HepG2 (cell line): ENCODE results near the gene SPTAN1. TPM values are rescaled to one million over a fixed set of nuclear protein-coding genes. Genes with fewer than 3 reads are reported as not detected.

ENCODE experiments used
- ATAC-seq: fragments of 200-7000 bp; cut with Tn5 transposase; 3 replicates; pipeline ENCODE4 v1.9.1; 2020; ENCODE audit warnings: mild to moderate bottlenecking, moderate library complexity
- BruUV-seq: library from RNA; stranded (reverse); fragments of 400-500 nt; replicated peaks from 2 replicates; lab custom pipeline; 2021; lab: Mats Ljungman, UMichigan
- CTCF ChIA-PET: fragments of 300-600 bp; formaldehyde crosslinking; extraction: SDS; loops from one replicate; lab custom pipeline; 2021; ENCODE audit warnings: low total read pairs, inconsistent platforms, low intra/inter-chr PET ratio; lab: Yijun Ruan, JAX
- POLR2A ChIA-PET: fragments of 350-600 bp; sonication (Branson Sonifier 250); formaldehyde crosslinking; loops from one replicate; lab custom pipeline; 2020; ENCODE audit warnings: antibody characterized with exemption, inconsistent platforms; lab: Yijun Ruan, JAX
- DNase-seq: peaks from one replicate; pipeline ENCODE4 v3.0.0-alpha.2; 2015; ENCODE audit warnings: low spot score
- FAIRE-seq: peaks from 3 replicates; lab custom pipeline; 2011; peaks lifted over from hg19 to GRCh38; lab: Jason Lieb, UNC
- H2AFZ ChIP-seq: one replicate; pipeline ENCODE4 v1.6.1; 2011; ENCODE audit warnings: low read length, inconsistent platforms
- H3K27ac ChIP-seq: fragments of 300-600 bp; 3 replicates; pipeline ENCODE4 v1.8.0; 2011; ENCODE audit warnings: mixed run types, mild to moderate bottlenecking, mixed read lengths, low read length, inconsistent platforms; ENCODE audit not compliant: insufficient read depth; ENCODE audit errors: extremely low read length
- H3K27me3 ChIP-seq, 2 experiments: fragments of 200-600 bp in 1 of 2; 2 replicates in 1 of 2; 3 replicates in 1 of 2; pipeline versions ENCODE4 v1.6.0 to v1.8.0; 2011; ENCODE audit warnings: low read length in 2 of 2, mild to moderate bottlenecking in 2 of 2, moderate library complexity in 2 of 2, inconsistent platforms in 1 of 2; ENCODE audit not compliant: insufficient read depth in 2 of 2, control insufficient read depth in 1 of 2
- H3K36me3 ChIP-seq, 2 experiments: fragments of 200-600 bp in 1 of 2; replicated peaks in 1 of 2; 2 replicates in 1 of 2; 3 replicates in 1 of 2; pipeline versions ENCODE4 v1.5.1 to v1.8.0; 2011; ENCODE audit warnings: low read length in 2 of 2, inconsistent platforms in 1 of 2; ENCODE audit not compliant: insufficient read depth in 2 of 2, control insufficient read depth in 1 of 2
- H3K4me1 ChIP-seq: 2 replicates; pipeline ENCODE4 v1.5.1; 2012; ENCODE audit warnings: low read length, inconsistent platforms; ENCODE audit not compliant: insufficient read depth
- H3K4me2 ChIP-seq: 2 replicates; pipeline ENCODE4 v1.6.0; 2011; ENCODE audit warnings: low read depth, low read length, inconsistent platforms
- H3K4me3 ChIP-seq, 3 experiments: fragments of 200-600 bp in 1 of 3; sonication (generic), shearing (Covaris generic) in 1 of 3; replicated peaks in 1 of 3; 2 replicates each; pipeline ENCODE4 v1.5.1; 2011 to 2016; ENCODE audit warnings: low read length in 3 of 3, inconsistent platforms in 2 of 3, low read depth in 2 of 3, mild to moderate bottlenecking in 2 of 3, control low read depth in 1 of 3, mixed read lengths in 1 of 3; ENCODE audit not compliant: insufficient read depth in 1 of 3
- H3K79me2 ChIP-seq: one replicate; pipeline ENCODE4 v1.6.1; 2011; ENCODE audit warnings: low read length, inconsistent platforms; ENCODE audit not compliant: insufficient read depth
- H3K9ac ChIP-seq: 2 replicates; pipeline ENCODE4 v1.6.0; 2011; ENCODE audit warnings: mild to moderate bottlenecking, low read depth, low read length, inconsistent platforms; ENCODE audit not compliant: insufficient read depth
- H3K9me3 ChIP-seq: 2 replicates; pipeline ENCODE4 v1.5.1; 2012; ENCODE audit warnings: mild to moderate bottlenecking, low read length
- H4K20me1 ChIP-seq: 2 replicates; pipeline ENCODE4 v1.6.0; 2011; ENCODE audit warnings: inconsistent platforms, mild to moderate bottlenecking, low read length, moderate library complexity; ENCODE audit not compliant: insufficient read depth
- ATF7-NPFF ChIP-seq: sonication (generic); formaldehyde crosslinking; IDR thresholded peaks from 2 replicates; pipeline ENCODE4 v1.8.1; 2023; ENCODE audit warnings: mild to moderate bottlenecking, low read depth, missing genetic modification reagents, moderate library complexity
- ATM ChIP-seq: fragments of 450-650 bp; IDR thresholded peaks from 2 replicates; pipeline ENCODE4 v1.7.1; 2017; ENCODE audit warnings: mild to moderate bottlenecking, borderline replicate concordance
- GRHL1 ChIP-seq: sonication (generic); formaldehyde crosslinking; conservative IDR thresholded peaks from 2 replicates; pipeline ENCODE4 v1.8.0; 2022; ENCODE audit warnings: missing genetic modification reagents
- HES4 ChIP-seq: sonication (generic); formaldehyde crosslinking; IDR thresholded peaks from 2 replicates; pipeline ENCODE4 v1.9.0; 2021; ENCODE audit warnings: mild to moderate bottlenecking, missing genetic modification reagents, borderline replicate concordance
- RORA ChIP-seq: sonication (generic); formaldehyde crosslinking; IDR thresholded peaks from 2 replicates; pipeline ENCODE4 v1.5.0; 2020; ENCODE audit warnings: mild to moderate bottlenecking, missing genetic modification reagents, moderate library complexity
- RXRB ChIP-seq: IDR thresholded peaks from 2 replicates; pipeline ENCODE4 v1.6.1; 2016; ENCODE audit warnings: borderline replicate concordance, missing genetic modification reagents, missing compliant biosample characterization
- SATB2 ChIP-seq: sonication (generic); formaldehyde crosslinking; IDR thresholded peaks from 2 replicates; pipeline ENCODE4 v1.5.0; 2020; ENCODE audit warnings: missing genetic modification reagents
- SOX13 ChIP-seq, 3 experiments: fragments of 450-650 bp in 1 of 3; sonication (generic) in 1 of 3; formaldehyde crosslinking in 1 of 3; IDR thresholded peaks in 2 of 3; conservative IDR thresholded peaks in 1 of 3; 2 replicates each; pipeline versions ENCODE4 v1.5.0 to v1.6.1; 2016 to 2020; ENCODE audit warnings: antibody characterized with exemption in 1 of 3, mild to moderate bottlenecking in 1 of 3, missing compliant biosample characterization in 1 of 3, missing genetic modification reagents in 1 of 3, moderate library complexity in 1 of 3
- SP5 ChIP-seq: IDR thresholded peaks from 2 replicates; pipeline ENCODE4 v1.6.1; 2016; ENCODE audit warnings: low read depth, borderline replicate concordance
- XBP1 ChIP-seq: sonication (generic); formaldehyde crosslinking; IDR thresholded peaks from 2 replicates; pipeline ENCODE4 v1.5.0; 2020; ENCODE audit warnings: missing genetic modification reagents
- XRCC5 ChIP-seq: fragments of 200-400 bp; formaldehyde crosslinking; optimal IDR thresholded peaks from 2 replicates; pipeline ENCODE3; 2017; ENCODE audit warnings: mild to moderate bottlenecking, low read length
- ZFYVE20 ChIP-seq: sonication (generic); formaldehyde crosslinking; IDR thresholded peaks from 2 replicates; pipeline ENCODE4 v1.8.0; 2023; ENCODE audit warnings: low read depth, mild to moderate bottlenecking, moderate library complexity, missing genetic modification reagents, borderline replicate concordance
- ZNF275 ChIP-seq: sonication (generic); formaldehyde crosslinking; IDR thresholded peaks from 2 replicates; pipeline ENCODE4 v1.8.0; 2022; ENCODE audit warnings: missing genetic modification reagents, mild to moderate bottlenecking, inconsistent platforms, borderline replicate concordance
- ZNF616 ChIP-seq: sonication (generic); formaldehyde crosslinking; IDR thresholded peaks from 2 replicates; pipeline ENCODE4 v1.5.0; 2020; ENCODE audit warnings: low read depth, mild to moderate bottlenecking, missing genetic modification reagents
- ZNF710 ChIP-seq: sonication (generic); formaldehyde crosslinking; IDR thresholded peaks from 2 replicates; pipeline ENCODE4 v1.5.0; 2020; ENCODE audit warnings: mild to moderate bottlenecking, missing genetic modification reagents, borderline replicate concordance
- ZNF768 ChIP-seq: sonication (generic); formaldehyde crosslinking; IDR thresholded peaks from 2 replicates; pipeline ENCODE4 v1.4.0; 2020; ENCODE audit warnings: missing genetic modification reagents
- ZNF788 ChIP-seq: sonication (generic); formaldehyde crosslinking; IDR thresholded peaks from 2 replicates; pipeline ENCODE4 v1.5.0; 2020; ENCODE audit warnings: mild to moderate bottlenecking, missing genetic modification reagents, borderline replicate concordance
- ZNF790 ChIP-seq: sonication (generic); formaldehyde crosslinking; IDR thresholded peaks from 2 replicates; pipeline ENCODE4 v1.8.0; 2022; ENCODE audit warnings: missing genetic modification reagents, mild to moderate bottlenecking, borderline replicate concordance
- WGBS: methylation state at CpG from one replicate; pipeline ENCODE4 v1.1.6; 2017; ENCODE audit warnings: low lambda C conversion rate; 5-methylcytosine and 5-hydroxymethylcytosine counted together
- in situ Hi-C: cut with HindIII; loops from 2 replicates; pipeline ENCODE4 v1.10.0; 2017; ENCODE audit warnings: low pct_unique_long_range_greater_than_20kb; ENCODE audit not compliant: extremely low pct_ligation_motif_present
- intact Hi-C: fragments of 100-400 bp; cut with micrococcal nuclease; formaldehyde crosslinking; loops from one replicate; pipeline ENCODE4 v1.10.0; 2022; ENCODE audit not compliant: unreplicated experiment
- polyA plus RNA-seq, 8 experiments: library from polyadenylated mRNA; depleted of rRNA in 3 of 8; stranded (reverse) in 7 of 8; unstranded in 1 of 8; fragments of >200 nt; fragmentation: Illumina TruSeq in 4 of 8; extraction: Trizol in 4 of 8; gene quantifications; 2 replicates each; pipeline versions ENCODE4 v1.2.1 to v1.2.3, GENCODE V29; 2011 to 2016; ENCODE audit warnings: low read depth in 4 of 8, missing spikeins in 1 of 8, mixed read lengths in 1 of 8; ENCODE audit not compliant: insufficient read depth in 1 of 8
- total RNA-seq, 5 experiments: library from RNA; depleted of rRNA; stranded (reverse); fragments of >200 nt; fragmentation: Illumina TruSeq; extraction: Trizol; gene quantifications; 2 replicates each; pipeline ENCODE4 v1.2.3, GENCODE V29; 2016; ENCODE audit warnings: low read depth in 1 of 5

Gene SPTAN1
- total and polyA plus RNA-seq, 2 of the 13 experiments (the other 11 are each of a cell fraction or from before 2014, with no cell fraction given), result 106 to 111 TPM

- WGBS, result 12% methylated on average over 5 of the region's 5 CpGs
- peaks cover 62% of the 10 kb centered on the region for H3K4me1 ChIP-seq
- POLR2A ChIA-PET, result interaction anchor here (0.6 to 1.3 kb wide), 4 partner anchors 22 to 424 kb away, joined by 3 to 6 read pairs (median 3); no protein-coding TSS in a partner anchor
- DNase-seq (peak; percentile 78), ATAC-seq (peak; percentile 47), FAIRE-seq (no peak)
- H3K4me3 ChIP-seq, result peak overlapping the region; percentile 10 to 41 (median 37); a peak in 3 of 6 replicates
- H3K9me3 ChIP-seq, result no peaks in the 10 kb centered on the region
- H3K36me3 ChIP-seq, result no peaks in the 10 kb centered on the region
- CTCF ChIA-PET, result no interaction called here
- peak overlapping the region; percentile 63 for H3K4me2 ChIP-seq
- intact Hi-C loops (loop anchor here (5.0 kb wide), 1 partner anchor 120 kb away; no protein-coding TSS in a partner anchor), in situ Hi-C loops (no loop called here)
- 0 out of 2 replicates have a peak overlapping the region, but pooled peaks have one; percentile 2 for H3K9ac ChIP-seq
- H2AFZ ChIP-seq, result no peak overlapping the region
- peaks cover 30% of the 10 kb centered on the region for H4K20me1 ChIP-seq
- peak overlapping the region; percentile 14 for H3K27ac ChIP-seq
- H3K27me3 ChIP-seq, result no peaks in the 10 kb centered on the region
- peaks cover 57% of the 10 kb centered on the region for H3K79me2 ChIP-seq
- BruUV-seq, result no TSS peak
- TF ChIP-seq XBP1 (CRISPR knock-in tag), result no peak
- no peak for TF ChIP-seq ZNF710 (CRISPR knock-in tag)
- no peak for TF ChIP-seq SATB2 (CRISPR knock-in tag)
- peak; percentile 43; the same call in 1 of the 2 replicates for TF ChIP-seq RXRB
- TF ChIP-seq ZNF275, result no peak
- no peak for TF ChIP-seq ATF7-NPFF (CRISPR knock-in tag)
- TF ChIP-seq ZNF788, result no peak
- no peak for TF ChIP-seq ZNF616
- TF ChIP-seq GRHL1, result no peak
- TF ChIP-seq RORA (CRISPR knock-in tag), result no peak
- TF ChIP-seq ATM, result no peak
- no peak for TF ChIP-seq SOX13 (IDR thresholded peaks at IDR 0.05)
- TF ChIP-seq SOX13 (CRISPR knock-in tag; conservative IDR thresholded peaks at IDR 0.05 in 1 of 2, IDR thresholded peaks at IDR 0.05 in 1 of 2), result peak in 1 of 2 experiments; percentile 57; a peak in 2 of 4 replicates
- no peak for TF ChIP-seq ZNF768 (CRISPR knock-in tag)
- TF ChIP-seq ZNF790 (CRISPR knock-in tag), result no peak
- TF ChIP-seq HES4 (CRISPR knock-in tag), result no peak
- no peak for TF ChIP-seq XRCC5
- TF ChIP-seq ZFYVE20 (CRISPR knock-in tag), result no peak
- TF ChIP-seq SP5, result peak; percentile 83
Observed at GRCh38 chr9:128556926-128557634, 4.7 kb downstream of the SPTAN1 start.
